AG20443 (cell line): ENCODE measurements around the gene EIF3B.
A peak's percentile ranks its signal among the peaks of the same experiment; 100 is the strongest.
"Not testable (repeated sequence)": the region's sequence is repeated elsewhere in the genome, so short reads cannot be mapped to it uniquely, and the experiment has no call there.

ENCODE experiments used
- DNase-seq: peaks from one replicate; pipeline ENCODE4 v3.0.0; 2012; ENCODE audit warnings: low spot score, mixed read lengths

Gene EIF3B

DNA sequence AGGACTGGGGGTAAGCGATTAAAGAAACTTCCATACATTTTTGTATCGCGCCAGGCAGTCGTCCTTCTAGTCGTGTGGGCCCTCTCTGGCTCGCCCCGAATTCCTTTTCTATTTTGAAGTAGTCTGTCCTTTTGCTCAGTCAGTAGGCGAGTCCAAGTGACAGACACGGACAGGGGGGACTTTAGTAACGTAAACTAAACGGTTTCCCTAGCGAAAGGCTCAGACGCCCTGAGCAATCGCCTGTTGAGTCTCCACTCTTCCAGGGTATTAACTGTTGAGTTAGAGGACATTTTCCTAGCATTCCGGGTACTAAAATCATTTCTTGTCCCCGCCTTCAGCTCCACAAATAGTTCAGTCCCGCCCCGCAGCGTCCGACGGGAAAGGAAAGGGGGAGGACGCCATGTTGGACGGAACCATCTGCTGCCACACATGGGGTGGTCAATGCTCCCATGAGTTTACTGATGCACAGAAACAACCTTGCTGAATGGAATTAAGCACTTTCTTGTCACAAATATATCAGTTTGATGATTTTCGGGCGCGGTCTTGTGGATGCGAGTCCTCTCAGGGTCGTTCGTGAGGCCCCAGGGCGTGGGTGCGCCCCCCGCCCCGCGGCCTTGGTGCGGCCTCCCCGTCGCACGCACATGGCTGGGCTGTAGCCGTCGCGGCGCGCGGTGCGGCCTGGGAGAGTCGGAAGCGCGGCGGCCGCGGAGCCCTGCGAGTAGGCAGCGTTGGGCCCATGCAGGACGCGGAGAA is at the start of gene EIF3B:
EIF3B (plus strand) TSS at position 642 of the 753 bp plus-strand sequence; CDS start at position 737, 95 bp downstream.
- DNase-seq, result peak; percentile 98

DNA sequence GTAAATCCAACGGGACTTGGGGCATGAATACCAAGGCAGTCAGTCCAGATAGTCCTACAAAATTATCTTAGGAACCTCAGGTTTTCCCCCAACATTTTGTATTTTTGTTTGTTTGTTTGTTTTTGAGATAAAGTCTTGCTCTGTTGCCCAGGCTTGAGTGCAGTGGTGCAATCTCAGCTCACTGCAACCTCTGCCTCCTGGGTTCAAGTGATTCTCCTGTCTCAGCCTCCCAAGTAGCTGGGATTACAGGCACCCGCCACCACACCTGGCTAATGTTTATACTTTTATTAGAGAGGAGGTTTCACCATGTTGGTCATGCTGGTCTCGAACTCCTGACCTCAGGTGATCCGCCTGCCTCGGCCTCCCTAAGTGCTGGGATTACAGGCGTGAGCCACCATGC is 49.4 kb upstream of the EIF3B start:
- DNase-seq, result not testable (repeated sequence)

DNA sequence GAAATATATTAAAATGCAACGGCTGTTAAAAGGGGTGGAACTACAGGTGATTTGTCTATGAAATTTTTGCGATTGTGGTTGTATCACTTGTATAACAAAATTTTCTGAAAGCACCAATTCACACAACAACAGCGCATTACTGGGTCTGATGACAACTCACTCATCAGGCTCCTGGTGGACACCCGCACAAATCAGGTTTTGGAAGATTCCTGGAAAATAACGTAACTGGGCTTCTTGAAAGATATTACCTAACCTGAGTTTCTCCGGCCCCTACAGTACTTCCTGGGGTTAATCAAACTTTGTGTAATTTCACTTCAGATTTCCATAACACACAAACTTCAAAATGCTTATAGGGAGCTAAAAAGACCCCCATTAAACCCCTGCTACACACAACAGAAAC is 47.9 kb upstream of the EIF3B start:
- no peak for DNase-seq

DNA sequence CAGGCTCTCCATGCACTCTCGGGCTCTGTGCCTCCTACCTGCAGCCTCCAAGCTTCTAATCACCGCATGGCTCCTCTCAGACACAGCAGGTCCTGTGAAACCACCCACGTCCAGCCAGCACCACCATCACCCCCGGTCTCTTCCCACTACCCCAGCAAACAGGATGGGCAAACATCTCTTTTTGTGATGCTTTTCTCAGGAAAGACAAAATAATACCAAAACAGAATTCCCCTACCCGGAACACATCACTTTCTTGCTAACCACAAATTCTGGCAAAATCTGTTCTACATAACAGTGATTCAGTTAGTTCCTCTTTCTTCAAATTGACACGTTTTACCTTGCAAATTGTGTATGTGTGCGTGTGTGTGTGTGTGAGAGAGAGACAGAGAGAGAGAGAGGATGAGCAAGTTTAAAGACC is 46.9 kb upstream of the EIF3B start:
- DNase-seq, result no peak

DNA sequence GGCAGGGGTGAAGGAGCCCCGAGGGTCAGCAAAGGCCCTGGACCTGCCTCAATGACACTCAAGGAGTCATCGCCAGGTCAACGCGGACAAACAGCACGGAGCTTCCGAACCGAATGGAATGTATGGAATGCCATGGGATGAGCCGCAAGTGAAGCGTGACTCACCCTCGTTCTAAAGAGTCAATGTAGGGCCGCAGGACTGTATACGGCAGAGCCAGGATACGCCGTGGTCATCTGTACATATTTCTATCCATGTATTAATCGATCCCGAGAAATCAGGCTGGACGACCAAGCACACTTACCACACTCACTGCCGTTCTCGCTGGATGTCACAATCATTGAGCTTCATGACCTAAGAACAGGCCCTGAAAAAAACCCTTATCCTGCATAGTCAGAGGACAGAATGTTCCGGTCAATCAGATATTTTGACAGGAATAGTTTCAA is 44.7 kb upstream of the EIF3B start:
- DNase-seq, result no peak

DNA sequence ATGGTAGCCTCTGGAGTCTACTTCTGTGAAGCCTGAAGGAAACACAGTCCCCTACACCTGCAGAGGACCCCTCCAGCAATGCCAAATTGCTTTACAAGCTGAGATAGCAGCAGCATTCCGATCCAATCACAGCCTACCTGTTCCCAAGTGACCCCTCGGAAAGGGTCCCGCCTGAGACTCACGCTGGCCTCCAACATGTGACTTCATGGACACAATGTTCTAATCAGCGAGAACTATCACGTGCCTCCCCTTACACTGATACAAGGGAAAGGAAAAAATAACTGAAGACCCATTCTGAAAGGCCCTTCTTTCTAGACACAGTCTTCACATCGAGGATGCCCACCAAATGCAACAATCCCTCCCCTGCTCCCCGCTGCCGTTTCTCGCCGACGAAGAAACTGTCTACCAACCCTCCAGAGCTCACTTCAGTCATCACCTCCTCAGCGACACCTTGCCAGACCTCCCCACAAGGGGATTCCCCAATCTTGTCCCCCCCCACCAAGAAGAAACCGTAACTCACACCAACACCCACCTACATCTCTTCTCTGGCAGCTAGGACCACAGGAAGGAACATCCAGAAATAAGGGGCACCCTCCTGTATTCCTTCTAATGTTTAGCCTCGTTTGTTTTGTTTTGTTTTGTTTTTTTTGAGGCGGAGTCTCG is 42.2 kb upstream of the EIF3B start:
- no peak for DNase-seq

DNA sequence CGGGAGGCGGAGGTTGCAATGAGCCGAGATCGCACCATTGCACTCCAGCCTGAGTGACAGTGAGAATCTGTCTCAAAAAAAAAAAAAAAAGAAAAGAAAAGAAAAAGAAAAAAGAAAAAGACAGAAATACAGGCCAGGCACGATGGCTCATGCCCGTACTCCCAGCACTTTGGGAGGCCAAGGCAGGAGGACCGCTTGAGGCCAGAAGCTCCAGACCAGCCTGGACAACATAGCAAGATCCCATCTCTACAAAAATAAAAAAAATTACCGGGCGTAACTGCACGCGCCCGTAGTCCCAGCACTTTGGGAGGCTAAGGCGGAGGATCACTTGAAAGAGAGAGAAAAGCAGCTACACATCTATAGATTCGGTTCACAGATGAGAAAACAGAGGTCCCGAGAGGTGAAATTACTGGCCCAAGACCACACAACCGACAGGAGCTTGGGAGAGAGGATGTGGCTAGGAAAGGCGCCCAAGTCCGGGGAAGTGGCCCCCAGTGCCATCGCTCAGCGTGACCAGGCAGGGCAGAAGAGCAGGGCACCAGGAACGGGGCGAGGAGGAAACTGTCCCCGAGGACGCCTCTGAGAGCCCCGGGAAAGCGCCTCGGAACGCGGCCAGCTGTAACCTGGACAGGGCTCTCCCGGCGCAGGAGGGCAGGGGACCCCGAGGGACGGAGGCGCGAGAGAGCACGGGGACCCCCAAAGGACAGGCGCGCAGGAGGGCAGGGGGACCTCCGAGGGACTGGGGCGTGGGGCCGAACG is 41.0 kb upstream of the EIF3B start:
- DNase-seq, result peak; percentile 61

DNA sequence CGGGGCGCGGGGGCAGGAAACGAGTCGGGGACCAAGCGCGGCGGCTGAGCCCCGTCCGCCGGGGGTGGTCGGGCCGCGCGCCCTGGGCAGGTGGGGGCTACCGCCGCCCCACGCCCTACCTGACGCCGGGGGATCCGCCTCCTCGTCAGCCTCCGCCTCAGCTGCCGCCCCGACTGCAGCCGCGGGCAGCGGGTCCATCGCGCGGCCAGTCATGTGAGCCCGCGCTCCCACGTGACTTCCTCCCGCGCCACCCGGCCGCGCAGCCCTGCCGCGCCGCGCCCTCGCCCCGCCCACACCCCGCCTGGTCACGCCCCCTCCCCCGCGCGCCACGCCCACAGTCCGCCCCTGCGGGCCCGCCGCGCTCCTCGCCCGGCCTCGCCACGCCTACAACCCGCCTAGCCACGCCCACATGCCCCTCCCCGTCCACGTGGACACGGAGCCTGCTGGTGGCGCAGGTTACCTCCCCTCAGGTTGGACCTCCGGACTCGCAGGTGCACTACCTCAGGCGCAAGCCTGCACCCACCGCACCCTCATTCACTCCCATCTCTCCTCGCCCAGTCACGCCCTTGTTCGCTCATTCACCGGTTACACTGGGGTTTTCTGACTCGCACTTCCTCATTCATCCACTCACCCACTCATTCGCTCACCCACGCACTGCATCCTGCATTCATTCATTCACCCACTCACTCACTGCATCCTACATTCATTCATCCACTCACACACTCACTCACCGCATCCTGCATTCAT is 40.2 kb upstream of the EIF3B start, which contains the start of gene SNX8:
SNX8 (minus strand) TSS at position 233 of the 747 bp plus-strand sequence; CDS start at position 213, 20 bp downstream.
- peak; percentile 100 for DNase-seq

DNA sequence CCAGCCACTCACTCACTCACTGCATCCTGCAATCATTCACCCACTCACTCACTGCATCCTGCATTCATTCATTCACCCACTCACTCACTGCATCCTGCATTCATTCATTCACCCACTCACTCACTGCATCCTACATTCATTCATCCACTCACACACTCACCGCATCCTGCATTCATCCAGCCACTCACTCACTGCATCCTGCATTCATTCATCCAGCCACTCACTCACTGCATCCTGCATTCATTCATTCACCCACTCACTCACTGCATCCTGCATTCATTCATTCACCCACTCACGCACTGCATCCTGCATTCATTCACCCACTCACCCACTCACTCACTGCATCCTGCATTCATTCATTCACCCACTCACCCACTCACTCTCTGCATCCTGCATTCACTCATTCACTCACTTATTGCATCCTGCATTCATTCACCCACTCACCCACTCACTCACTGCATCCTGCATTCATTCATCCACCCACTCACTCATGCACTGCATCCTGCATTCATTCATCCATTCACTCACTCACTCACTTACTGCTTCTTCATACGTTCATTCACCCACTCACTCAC is 39.6 kb upstream of the EIF3B start:
- not testable (repeated sequence) for DNase-seq

DNA sequence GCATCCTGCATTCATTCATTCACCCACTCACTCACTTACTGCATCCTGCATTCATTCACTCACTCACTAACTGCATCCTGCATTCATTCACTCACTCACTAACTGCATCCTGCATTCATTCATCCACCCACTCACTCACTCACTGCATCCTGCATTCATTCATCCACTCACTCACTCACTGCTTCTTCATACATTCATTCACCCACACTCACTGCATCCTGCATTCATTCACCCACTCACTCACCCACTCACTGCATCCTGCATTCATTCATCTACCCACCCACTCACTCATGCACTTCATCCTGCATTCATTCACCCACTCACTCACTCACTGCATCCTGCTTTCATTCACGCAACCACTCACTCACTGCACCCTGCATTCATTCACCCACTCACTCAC is 38.8 kb upstream of the EIF3B start:
- DNase-seq, result no peak

DNA sequence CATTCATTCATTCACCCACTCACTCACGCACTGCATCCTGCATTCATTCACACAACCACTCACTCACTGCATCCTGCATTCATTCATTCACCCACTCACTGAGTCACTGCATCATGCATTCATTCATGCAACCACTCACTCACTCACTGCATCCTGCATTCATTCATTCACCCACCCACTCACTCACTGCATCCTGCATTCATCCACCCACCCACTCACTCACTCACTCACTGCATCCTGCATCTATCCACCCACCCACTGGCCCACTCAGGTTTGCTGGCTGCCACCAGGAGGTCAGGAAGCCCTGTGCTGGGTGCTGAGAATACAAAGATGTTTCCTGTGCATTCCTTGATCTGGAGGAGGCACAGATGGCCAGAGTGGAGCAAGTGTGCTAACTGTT is 38.0 kb upstream of the EIF3B start:
- DNase-seq, result no peak

DNA sequence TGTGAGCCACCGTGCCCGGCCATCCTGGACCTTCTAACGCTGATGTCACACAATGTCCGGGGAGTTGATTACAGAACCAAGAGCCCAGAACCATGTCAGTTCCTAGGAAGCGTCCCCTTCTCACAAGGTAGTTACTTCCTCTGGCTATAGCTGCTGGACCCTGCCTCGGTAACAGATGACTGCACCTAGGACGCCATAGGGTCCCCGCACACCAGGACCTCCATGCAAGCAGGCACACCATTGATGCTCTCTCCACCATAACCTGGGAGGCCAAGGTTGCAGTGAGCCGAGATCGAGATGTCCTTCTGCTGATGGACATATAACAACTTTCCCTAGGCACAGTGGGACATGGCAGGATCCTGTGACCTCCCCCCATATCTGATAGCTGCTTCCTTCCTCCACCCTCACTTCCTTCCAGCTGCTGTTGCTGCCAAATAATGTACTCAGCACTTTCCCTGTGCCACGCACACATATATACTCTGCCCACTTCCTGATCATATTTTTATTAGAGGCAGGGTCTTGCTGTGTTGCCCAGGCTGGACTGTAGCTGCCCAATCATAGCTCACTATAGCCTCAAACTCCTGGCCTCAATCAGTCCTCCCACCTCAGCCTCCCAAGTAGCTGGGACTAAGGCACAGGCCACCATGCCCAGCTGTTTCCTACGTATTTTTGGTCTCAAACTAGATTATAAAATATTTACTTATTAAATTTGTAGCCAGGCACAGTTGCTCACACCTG is 36.9 kb upstream of the EIF3B start:
- no peak for DNase-seq

DNA sequence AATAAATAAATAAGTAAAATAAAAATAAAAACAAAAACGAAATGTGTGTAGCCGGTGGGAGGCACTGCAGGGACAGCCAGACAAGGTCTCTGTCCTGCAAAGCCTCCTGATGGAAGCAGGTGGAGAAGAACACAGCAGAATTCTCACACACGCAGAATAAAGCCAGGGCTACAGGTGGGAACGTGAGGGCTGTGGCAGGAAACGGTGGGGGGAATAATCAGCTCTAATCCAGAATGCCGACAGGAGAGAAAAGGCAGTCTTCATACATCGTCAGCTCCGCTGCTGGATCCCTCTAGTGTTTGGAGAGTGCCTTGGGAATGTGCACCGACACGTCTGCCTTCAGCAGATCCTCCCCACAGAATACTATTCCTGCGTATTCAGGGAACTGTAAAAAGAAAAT is 33.6 kb upstream of the EIF3B start:
- peak; percentile 25 for DNase-seq

DNA sequence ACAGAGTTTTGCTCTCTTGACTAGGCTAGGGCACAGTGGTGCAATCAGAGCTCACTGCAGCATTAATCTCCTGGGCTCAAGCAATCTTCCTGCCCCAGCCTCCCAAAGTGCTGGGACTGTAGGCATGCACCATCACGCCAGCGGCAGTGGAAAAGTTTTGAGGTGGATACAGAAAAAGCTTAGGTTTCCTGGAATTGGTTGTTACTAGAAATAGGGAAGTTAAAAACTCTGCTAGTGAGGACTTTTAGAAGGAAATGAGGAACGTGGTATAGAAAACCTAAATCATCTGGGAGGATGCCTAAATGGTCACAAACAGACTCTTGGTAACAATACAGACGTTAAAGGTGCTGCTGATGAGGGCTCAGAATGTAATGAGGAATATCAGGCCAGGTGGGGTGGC is 29.5 kb upstream of the EIF3B start:
- DNase-seq, result no peak

DNA sequence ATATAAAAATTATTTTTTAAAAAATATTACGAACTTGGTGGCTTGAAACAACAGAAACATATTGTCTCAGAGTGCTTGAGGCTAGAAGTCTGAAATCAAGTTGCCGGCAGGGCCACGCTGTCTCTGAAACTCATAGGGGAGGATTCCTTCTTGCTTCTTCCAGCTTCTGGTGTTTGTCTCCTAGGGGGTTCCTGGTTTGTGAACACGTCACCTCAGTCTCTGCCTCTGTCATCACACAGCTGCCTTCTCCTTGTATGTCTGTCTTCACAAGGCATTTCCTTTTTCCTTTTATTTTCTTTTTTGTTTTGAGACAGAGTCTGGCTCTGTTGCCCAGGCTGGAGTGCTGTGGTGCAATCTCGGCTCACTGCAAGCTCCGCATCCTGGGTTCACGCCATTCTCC is 27.7 kb upstream of the EIF3B start:
- DNase-seq, result no peak

DNA sequence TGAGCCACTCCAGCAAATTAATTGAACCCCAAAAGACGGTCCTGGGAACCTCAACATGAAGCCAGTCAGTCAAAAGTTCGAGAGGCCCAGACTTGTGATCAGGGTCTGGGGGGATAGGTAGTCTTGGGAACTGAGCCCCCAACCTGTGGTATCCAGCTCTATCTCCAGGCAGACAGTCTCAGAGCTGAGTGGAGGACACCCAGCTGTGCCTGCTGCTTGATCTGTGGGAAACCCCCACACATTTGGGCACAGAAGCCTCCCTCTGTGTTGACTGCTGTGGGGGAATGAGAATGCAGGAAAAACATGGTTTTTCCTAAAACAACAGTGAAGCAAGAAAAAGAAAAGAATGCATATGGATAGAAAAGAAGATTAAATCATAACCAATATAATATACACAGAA is 24.1 kb upstream of the EIF3B start:
- DNase-seq, result no peak

DNA sequence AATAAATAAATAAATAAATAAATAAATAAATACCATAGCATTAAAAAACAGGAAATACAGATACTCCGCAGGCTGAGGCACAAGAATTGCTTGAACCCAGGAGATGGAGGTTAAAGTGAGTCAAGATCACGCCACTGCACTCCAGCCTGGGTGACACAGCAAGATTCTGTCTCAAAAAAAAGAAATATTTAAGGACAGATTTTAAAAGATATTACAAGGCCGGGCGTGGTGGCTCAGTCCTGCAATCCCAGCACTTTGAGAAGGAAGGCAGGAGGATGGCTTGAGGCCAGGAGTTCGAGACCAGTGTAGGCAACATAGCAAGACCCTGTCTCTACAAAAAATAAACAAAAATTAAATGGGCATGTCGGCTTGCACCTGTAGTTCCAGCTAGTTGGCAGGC is 22.9 kb upstream of the EIF3B start:
- DNase-seq, result no peak

DNA sequence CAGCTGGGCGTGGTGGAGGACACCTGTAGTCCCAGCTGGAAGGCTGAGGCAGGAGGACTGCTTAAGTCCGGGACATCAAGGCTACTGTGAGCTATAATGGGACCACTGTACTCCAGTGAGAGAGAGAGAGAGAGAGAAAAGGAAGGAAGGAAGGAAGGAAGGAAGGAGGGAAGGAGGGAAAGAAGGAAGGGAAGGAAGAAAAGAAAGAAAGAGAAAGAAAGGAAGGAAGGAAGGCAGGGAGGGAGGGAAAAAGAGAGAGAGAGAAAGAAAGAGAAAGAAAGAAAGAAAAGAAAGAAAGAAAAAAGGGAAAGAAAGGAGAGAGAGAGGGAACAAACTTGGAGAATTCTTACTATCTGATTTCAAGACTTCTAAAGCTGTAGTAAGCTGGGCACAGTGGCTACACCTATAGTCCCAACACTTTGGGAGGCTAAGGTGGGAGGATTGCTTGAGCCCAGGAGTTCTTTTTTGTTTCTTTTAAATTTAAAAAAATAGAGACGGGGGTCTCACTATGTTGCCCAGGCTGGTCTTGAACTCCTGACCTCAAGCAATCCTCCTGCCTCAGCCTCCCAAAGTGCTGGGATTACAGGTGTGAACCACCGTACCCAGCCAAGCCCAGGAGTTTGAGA is 21.9 kb upstream of the EIF3B start:
- DNase-seq, result not testable (repeated sequence)

DNA sequence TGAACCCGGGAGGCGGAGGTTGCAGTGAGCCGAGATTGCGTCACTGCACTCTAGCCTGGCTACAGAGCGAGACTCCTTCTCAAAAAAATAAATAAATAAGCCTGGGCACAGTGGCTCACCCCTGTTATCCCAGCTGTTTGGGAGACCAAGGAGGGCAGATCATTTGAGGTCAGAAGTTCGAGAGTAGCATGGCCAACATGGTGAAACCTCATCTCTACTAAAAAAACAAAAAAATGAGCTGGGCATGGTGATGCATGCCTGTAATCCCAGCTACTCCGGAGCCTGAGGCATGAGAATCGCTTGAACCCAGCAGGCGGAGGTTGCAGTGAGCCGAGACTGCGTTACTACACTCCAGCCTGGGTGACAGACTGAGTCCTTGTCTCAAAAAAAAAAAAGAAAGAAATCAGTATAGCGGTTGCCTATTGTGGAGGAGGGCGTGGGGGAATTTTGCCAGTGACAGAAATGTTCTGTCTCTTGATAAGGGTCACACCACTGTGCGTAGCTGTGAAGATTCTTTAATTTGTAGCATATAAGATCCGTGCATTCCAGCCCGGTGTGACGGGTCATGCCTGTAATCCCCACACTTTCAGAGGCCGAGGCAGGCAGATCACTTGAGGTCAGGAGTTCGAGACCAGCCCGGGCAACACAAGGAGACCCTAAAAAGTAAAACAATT is 17.9 kb upstream of the EIF3B start:
- no peak for DNase-seq
